Activated CD8-positive, alpha-beta T cell treated with anti-CD3 and anti-CD28 coated beads for 36 hours (primary cell): ENCODE measurements around the gene PGS1. TPM values are rescaled to one million over a fixed set of nuclear protein-coding genes. Genes with fewer than 3 reads are reported as not detected.

Experiments
- ATAC-seq: fragments of 200-7000 bp; cut with Tn5 transposase; one replicate; pipeline ENCODE4 v1.10.0; 2021; ENCODE audit warnings: mild to moderate bottlenecking, moderate library complexity
- CTCF ChIA-PET: fragments of 350-600 bp; sonication (Branson Sonifier 250); formaldehyde crosslinking; loops from one replicate; lab custom pipeline; 2021; ENCODE audit warnings: antibody characterized with exemption; lab: Charles Lee
- POLR2A ChIA-PET: fragments of 350-600 bp; sonication (Branson Sonifier 250); formaldehyde crosslinking; loops from one replicate; lab custom pipeline; 2021; ENCODE audit warnings: antibody characterized with exemption; lab: Charles Lee
- DNase-seq: peaks from one replicate; pipeline ENCODE4 v3.0.0-alpha.2; 2020
- H3K27ac Mint-ChIP-seq: one replicate; pipeline ENCODE4 v1.8.0; 2021; ENCODE audit warnings: mild to moderate bottlenecking, mixed read lengths
- H3K27me3 Mint-ChIP-seq: one replicate; pipeline ENCODE4 v1.8.0; 2021; ENCODE audit warnings: mixed read lengths
- H3K36me3 Mint-ChIP-seq: one replicate; pipeline ENCODE4 v1.8.0; 2021; ENCODE audit warnings: low read depth, mixed read lengths
- H3K4me1 Mint-ChIP-seq: one replicate; pipeline ENCODE4 v1.8.0; 2021; ENCODE audit warnings: low read depth, mixed read lengths
- H3K4me3 Mint-ChIP-seq: one replicate; pipeline ENCODE4 v1.8.0; 2021; ENCODE audit warnings: mild to moderate bottlenecking, moderate library complexity, mixed read lengths
- H3K9me3 Mint-ChIP-seq: one replicate; pipeline ENCODE4 v1.8.0; 2021; ENCODE audit warnings: mixed read lengths
- CTCF ChIP-seq: fragments of 200-600 bp; IDR thresholded peaks from one replicate; pipeline ENCODE4 v1.8.0; 2022; ENCODE audit warnings: antibody characterized with exemption, mild to moderate bottlenecking
- intact Hi-C: fragments of 100-400 bp; cut with micrococcal nuclease; formaldehyde crosslinking; loops from one replicate; pipeline ENCODE4 v1.10.0; 2022
- total RNA-seq, 2 experiments: library from RNA; stranded (reverse); gene quantifications; one replicate each; pipeline ENCODE4 v1.2.3, GENCODE V29; 2021

PGS1 gene
- total RNA-seq, 2 experiments from 2014 or later: 42.1 to 43.3 TPM

- no peak for DNase-seq
- H3K27me3 Mint-ChIP-seq: no peaks in the 10 kb centered on the region
- H3K4me3 Mint-ChIP-seq: no peak overlapping the region
- no peaks in the 10 kb centered on the region for H3K9me3 Mint-ChIP-seq
- peaks cover 23% of the 10 kb centered on the region for H3K36me3 Mint-ChIP-seq
- TF ChIP-seq CTCF: no peak
- no peak overlapping the region for H3K27ac Mint-ChIP-seq
- peaks cover 10% of the 10 kb centered on the region for H3K4me1 Mint-ChIP-seq
- ATAC-seq: no peak
- ChIA-PET POLR2A (interaction anchor here (1.5 kb wide), 1 partner anchor 169 kb away, joined by 4 read pairs; no protein-coding TSS in a partner anchor), CTCF (no interaction called here)
- intact Hi-C loops: no loop called here
Observed at GRCh38 chr17:78426293-78426879, 47.9 kb downstream of the PGS1 start.

DNA sequence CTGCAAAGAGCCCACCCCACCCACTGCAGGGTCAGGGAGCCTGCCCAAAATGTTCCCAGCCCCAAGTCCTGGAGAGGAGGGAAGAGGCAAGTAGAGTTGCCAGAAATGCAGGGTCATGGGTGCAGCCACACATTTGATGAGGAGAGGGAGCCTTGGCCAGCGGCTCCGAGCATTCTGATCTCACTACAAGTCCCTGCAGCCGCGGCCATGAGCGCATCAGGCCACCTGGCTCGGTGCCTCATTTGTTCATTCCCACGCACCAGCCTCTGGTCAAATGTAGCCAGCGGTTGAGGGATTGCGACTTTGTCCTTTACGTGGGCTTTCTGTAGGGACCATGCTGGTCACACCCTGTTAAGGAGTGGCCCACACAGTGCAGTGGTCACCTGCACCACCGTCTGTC, 48.7 kb downstream of the PGS1 start:
- Mint-ChIP-seq H3K4me3 (no peak overlapping the region), H3K27ac (no peak overlapping the region), H3K9me3 (no peaks in the 10 kb centered on the region), H3K27me3 (no peaks in the 10 kb centered on the region), H3K4me1 (peaks cover 2% of the 10 kb centered on the region), H3K36me3 (peaks cover 19% of the 10 kb centered on the region)
- CTCF ChIA-PET: no interaction called here
- ATAC-seq: no peak
- POLR2A ChIA-PET: no interaction called here
- intact Hi-C loops: no loop called here
- TF ChIP-seq CTCF: no peak
- no peak for DNase-seq

DNA sequence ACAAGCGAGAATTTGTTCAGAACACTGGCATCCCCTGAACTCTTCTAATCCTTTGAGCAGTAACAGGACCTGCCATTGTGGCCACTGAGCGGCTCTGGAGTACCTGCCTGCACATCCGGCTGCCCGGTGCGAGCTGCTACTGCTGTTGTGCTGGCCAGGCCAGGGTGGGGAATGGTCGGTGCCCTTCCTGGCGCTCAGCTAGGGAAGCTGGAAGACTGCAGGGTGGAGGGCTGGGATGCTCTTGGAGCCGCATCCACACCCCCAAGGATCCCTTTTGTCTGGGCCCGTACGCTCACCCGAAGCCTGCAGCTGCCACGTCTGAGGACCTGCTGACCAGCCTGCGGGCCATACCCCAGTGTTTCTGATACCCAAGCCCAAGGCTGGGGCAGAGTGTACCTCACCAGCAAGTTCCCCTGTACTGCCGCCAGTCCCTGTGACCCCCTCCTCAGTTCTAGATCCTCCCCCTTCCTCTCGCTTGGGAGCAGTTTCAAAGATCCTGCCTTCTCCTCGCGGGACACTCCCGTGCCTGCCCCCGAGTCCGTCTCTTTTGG, 49.7 kb downstream of the PGS1 start:
- Mint-ChIP-seq H3K9me3 (no peaks in the 10 kb centered on the region), H3K27ac (no peak overlapping the region), H3K36me3 (peaks cover 16% of the 10 kb centered on the region), H3K27me3 (no peaks in the 10 kb centered on the region), H3K4me1 (peaks cover under 1% of the 10 kb centered on the region), H3K4me3 (no peak overlapping the region)
- ChIA-PET CTCF (no interaction called here), POLR2A (interaction anchor here (1.2 kb wide), 1 partner anchor 11 kb away, joined by 5 read pairs; no protein-coding TSS in a partner anchor)
- no peak for DNase-seq
- no peak for TF ChIP-seq CTCF
- intact Hi-C loops: no loop called here
- ATAC-seq: no peak

DNA sequence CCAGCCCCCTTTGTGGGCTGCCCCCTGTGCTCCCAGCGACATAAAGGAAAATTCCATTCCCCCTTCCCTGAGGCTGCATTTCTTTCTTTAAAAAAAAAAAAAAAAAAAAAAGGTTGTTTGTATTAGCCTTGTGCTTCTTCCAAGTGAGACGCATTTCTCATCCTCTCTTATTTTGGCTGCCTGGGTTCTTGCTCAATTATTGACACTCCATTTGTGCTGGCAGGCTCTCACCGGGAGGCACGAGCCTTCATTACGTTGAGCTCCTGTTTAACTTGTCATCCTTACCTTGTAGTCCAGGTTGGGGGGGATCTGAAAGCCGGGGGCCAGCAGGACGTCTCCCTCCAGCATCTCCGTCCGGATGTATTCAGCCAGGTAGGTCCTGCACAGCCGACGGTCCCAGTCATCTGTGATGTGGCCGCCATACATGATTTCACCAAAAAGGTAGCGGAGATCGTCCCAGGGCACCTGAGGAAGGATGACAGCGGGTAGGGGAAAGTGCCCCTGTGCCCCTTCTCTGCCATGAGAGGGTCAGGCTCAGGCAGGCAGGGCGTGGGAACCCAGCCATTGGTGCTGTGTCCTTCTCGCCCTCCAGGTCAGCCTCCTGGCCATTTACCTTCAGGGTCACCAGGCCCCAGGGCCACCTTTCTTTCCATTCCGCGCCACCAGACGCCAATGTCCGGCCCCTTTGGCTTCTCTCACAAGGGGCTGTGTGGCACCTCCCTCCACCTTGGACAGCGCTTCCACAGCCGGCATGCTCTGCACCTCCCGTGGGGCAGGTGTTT, 50.6 kb downstream of the PGS1 start:
- DNase-seq: no peak
- Mint-ChIP-seq H3K9me3 (no peaks in the 10 kb centered on the region), H3K27me3 (no peaks in the 10 kb centered on the region), H3K4me1 (no peaks in the 10 kb centered on the region), H3K27ac (no peak overlapping the region), H3K36me3 (peaks cover 13% of the 10 kb centered on the region), H3K4me3 (no peak overlapping the region)
- intact Hi-C loops: no loop called here
- no peak for ATAC-seq
- ChIA-PET POLR2A (interaction anchor here (1.2 kb wide), 1 partner anchor 12 kb away, joined by 5 read pairs; no protein-coding TSS in a partner anchor), CTCF (interaction anchor here (1.0 kb wide), 1 partner anchor 17 kb away, joined by 6 read pairs; no protein-coding TSS in a partner anchor)
- no peak for TF ChIP-seq CTCF

GRCh38 chr17:78429618-78429995, 51.2 kb downstream of the PGS1 start:
- ATAC-seq: no peak
- no peak overlapping the region for H3K4me3 Mint-ChIP-seq
- no peaks in the 10 kb centered on the region for H3K27me3 Mint-ChIP-seq
- TF ChIP-seq CTCF: no peak
- H3K36me3 Mint-ChIP-seq: peaks cover 8% of the 10 kb centered on the region
- no peak for DNase-seq
- no peak overlapping the region for H3K27ac Mint-ChIP-seq
- intact Hi-C loops: no loop called here
- CTCF ChIA-PET: no interaction called here
- POLR2A ChIA-PET: no interaction called here
- no peaks in the 10 kb centered on the region for H3K9me3 Mint-ChIP-seq
- H3K4me1 Mint-ChIP-seq: no peaks in the 10 kb centered on the region
